Tibial nerve (tissue), 4 donors: Measurements from ENCODE around the gene TMEM86B. TPM values are rescaled to one million over a fixed set of nuclear protein-coding genes. Genes with fewer than 3 reads are reported as not detected.
"Not testable (repeated sequence)": the region's sequence is repeated elsewhere in the genome, so short reads cannot be mapped to it uniquely, and the experiment has no call there.

Source experiments
- DNase-seq, 2 donors: peaks; one replicate each; pipeline ENCODE4 v3.0.0-alpha.2; 2019; ENCODE audit warnings: low spot score in 2 of 2
- H3K27ac ChIP-seq, 4 donors: fragments of 200-600 bp; sonication (generic) in 3 of 4; one replicate each; pipeline ENCODE4 v1.5.1; 2017 to 2019; ENCODE audit warnings: mild to moderate bottlenecking in 1 of 4
- H3K27me3 ChIP-seq, 2 donors: fragments of 200-600 bp; sonication (generic) in 1 of 2; one replicate each; pipeline versions ENCODE4 v1.5.1 to v1.6.0; 2017 to 2019
- H3K36me3 ChIP-seq, 3 donors: fragments of 200-600 bp; sonication (generic); one replicate each; pipeline ENCODE4 v1.5.1; 2018 to 2019
- H3K4me1 ChIP-seq, 4 donors: fragments of 200-600 bp; sonication (generic) in 3 of 4; one replicate each; pipeline ENCODE4 v1.5.1; 2017 to 2019
- H3K4me3 ChIP-seq, 4 donors: fragments of 200-600 bp; sonication (generic) in 3 of 4; one replicate each; pipeline ENCODE4 v1.5.1; 2017 to 2019; ENCODE audit warnings: mild to moderate bottlenecking in 1 of 4, moderate library complexity in 1 of 4
- H3K9me3 ChIP-seq, 4 donors: fragments of 200-600 bp; sonication (generic) in 3 of 4; one replicate each; pipeline ENCODE4 v1.5.1; 2017 to 2019
- CTCF ChIP-seq, 5 experiments: fragments of 200-600 bp in 3 of 5; fragments of 450-650 bp in 2 of 5; sonication (generic) in 3 of 5; IDR thresholded peaks; one replicate each; pipeline ENCODE4 v1.5.1; 2016 to 2019; ENCODE audit warnings: antibody characterized with exemption in 5 of 5, mild to moderate bottlenecking in 3 of 5, moderate library complexity in 2 of 5
- EP300 ChIP-seq, 2 donors: sonication (generic); formaldehyde crosslinking; IDR thresholded peaks; one replicate each; pipeline ENCODE4 v1.6.1; 2017; ENCODE audit warnings: antibody characterized with exemption in 2 of 2, mild to moderate bottlenecking in 1 of 2
- POLR2A ChIP-seq, 2 donors: fragments of 450-650 bp; IDR thresholded peaks; one replicate each; pipeline ENCODE4 v1.6.1; 2017; ENCODE audit warnings: antibody characterized with exemption in 2 of 2, mild to moderate bottlenecking in 2 of 2, moderate library complexity in 2 of 2
- WGBS, 2 donors: methylation state at CpG; one replicate each; pipeline ENCODE4 v1.1.5; 2018; 5-methylcytosine and 5-hydroxymethylcytosine counted together
- total RNA-seq, 4 donors: library from RNA; depleted of rRNA; stranded (reverse); fragments of >200 nt; gene quantifications; one replicate each; pipeline ENCODE4 v1.1.0, GENCODE V29; 2016

The TMEM86B gene
- total RNA-seq, 4 donors from 2014 or later = 0.44 to 8.6 (median 3.0) TPM

- 80 to 86% methylated on average over 9 of the region's 9 CpGs for WGBS, 2 donors
Observed at GRCh38 chr19:55226273-55226672, 2.3 kb downstream of the TMEM86B start.

GRCh38 chr19:55225415-55225958 is 3.1 kb downstream of the TMEM86B start:
- WGBS, 2 donors = 92 to 94% methylated on average over 7 of the region's 7 CpGs
- Histone ChIP-seq H3K4me3 (no peak overlapping the region), H3K4me1 (no peaks in the 10 kb centered on the region), H3K9me3 (peaks cover 0 to 5% (median 0%) of the 10 kb centered on the region in 4 donors), H3K27me3 (no peaks in the 10 kb centered on the region), H3K36me3 (peaks cover 0 to 54% (median 11%) of the 10 kb centered on the region in 3 donors), H3K27ac (no peak overlapping the region)
- no peak for DNase-seq
- no peak for TF ChIP-seq EP300 (IDR thresholded peaks at IDR 0.05)
- no peak for TF ChIP-seq POLR2A (IDR thresholded peaks at IDR 0.05)
- no peak for TF ChIP-seq CTCF (IDR thresholded peaks at IDR 0.05)

More at GRCh38 chr19:55226273-55226672, 2.3 kb downstream of the TMEM86B start:
- Histone ChIP-seq H3K4me3 (no peak overlapping the region), H3K9me3 (no peaks in the 10 kb centered on the region), H3K27ac (no peak overlapping the region), H3K36me3 (peaks cover 0 to 54% (median 18%) of the 10 kb centered on the region in 3 donors), H3K27me3 (no peaks in the 10 kb centered on the region), H3K4me1 (no peaks in the 10 kb centered on the region)
- TF ChIP-seq EP300 (IDR thresholded peaks at IDR 0.05) = no peak
- no peak for TF ChIP-seq CTCF (IDR thresholded peaks at IDR 0.05)
- no peak for TF ChIP-seq POLR2A (IDR thresholded peaks at IDR 0.05)
- DNase-seq = no peak

- H3K4me1 ChIP-seq, H3K27me3 ChIP-seq, H3K27ac ChIP-seq, H3K4me3 ChIP-seq, DNase-seq: not testable (repeated sequence)
- WGBS, 2 donors = 63 to 73% methylated on average over 10 to 11 of the region's 11 CpGs
- Histone ChIP-seq H3K9me3 (peaks cover 0 to 11% (median 0%) of the 10 kb centered on the region in 4 donors), H3K36me3 (peaks cover 0 to 54% (median 8%) of the 10 kb centered on the region in 3 donors)
Observed at GRCh38 chr19:55224679-55225414, 3.7 kb downstream of the TMEM86B start.

- H3K27ac ChIP-seq = no peak overlapping the region
- H3K4me1 ChIP-seq = no peaks in the 10 kb centered on the region
- WGBS, 2 donors = 63 to 65% methylated on average over 23 to 24 of the region's 26 CpGs
- peaks cover 0 to 48% (median 4%) of the 10 kb centered on the region in 3 donors for H3K36me3 ChIP-seq
- H3K9me3 ChIP-seq = peaks cover 0 to 11% (median 0%) of the 10 kb centered on the region in 4 donors
- no peaks in the 10 kb centered on the region for H3K27me3 ChIP-seq
- no peak for TF ChIP-seq POLR2A (IDR thresholded peaks at IDR 0.05)
- TF ChIP-seq CTCF (IDR thresholded peaks at IDR 0.05) = no peak
- TF ChIP-seq EP300 (IDR thresholded peaks at IDR 0.05) = no peak
- H3K4me3 ChIP-seq = no peak overlapping the region
- DNase-seq = no peak
Observed at GRCh38 chr19:55224038-55224665, 4.4 kb downstream of the TMEM86B start.

GRCh38 chr19:55223291-55224037 is 5.1 kb downstream of the TMEM86B start:
- H3K27ac ChIP-seq = no peak overlapping the region
- no peak for TF ChIP-seq EP300 (IDR thresholded peaks at IDR 0.05)
- TF ChIP-seq POLR2A (IDR thresholded peaks at IDR 0.05) = no peak
- TF ChIP-seq CTCF (IDR thresholded peaks at IDR 0.05) = no peak
- H3K36me3 ChIP-seq = peaks cover 0 to 41% (median 0%) of the 10 kb centered on the region in 3 donors
- no peak overlapping the region for H3K4me3 ChIP-seq
- DNase-seq = no peak
- H3K9me3 ChIP-seq = peaks cover 0 to 11% (median 0%) of the 10 kb centered on the region in 4 donors
- no peaks in the 10 kb centered on the region for H3K27me3 ChIP-seq
- no peaks in the 10 kb centered on the region for H3K4me1 ChIP-seq
- 84% methylated on average over 17 of the region's 17 CpGs for WGBS, 2 donors
